ENCODE results near the gene ZNF165.
"Not testable (repeated sequence)": the region's sequence is repeated elsewhere in the genome, so short reads cannot be mapped to it uniquely, and the experiment has no call there.

Gene ZNF165

DNA sequence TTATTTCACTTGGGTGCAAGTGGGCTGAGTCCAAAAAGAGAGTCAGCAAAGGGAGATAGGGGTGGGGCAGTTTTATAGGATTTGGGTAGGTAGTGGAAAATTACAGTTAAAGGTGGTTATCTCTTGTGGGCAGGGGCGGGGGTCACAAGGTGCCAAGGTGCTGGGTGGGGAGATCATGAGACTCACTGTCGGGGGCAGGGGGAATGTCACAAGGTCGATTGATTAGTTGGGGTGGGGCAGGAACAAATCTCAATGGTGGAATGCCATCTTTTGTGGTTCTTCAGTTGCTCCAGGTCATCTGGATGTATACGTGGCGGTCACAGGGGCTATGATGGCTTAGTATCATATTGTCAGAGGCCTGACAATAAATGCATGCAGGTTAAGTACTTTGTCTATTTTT is 41.9 kb downstream of the ZNF165 start:
- not testable (repeated sequence) for H3K9ac ChIP-seq (ENCODE audit: low read length); H3K9me3 ChIP-seq (ENCODE audit: control insufficient read depth, low read length); H3K4me3 ChIP-seq (ENCODE audit: low read length); H3K27me3 ChIP-seq (replicated peaks; ENCODE audit: control insufficient read depth, insufficient read depth, low read length); DNase-seq (ENCODE audit: low read depth)
- peaks cover 19% of the 10 kb centered on the region for H3K4me1 ChIP-seq (ENCODE audit: control insufficient read depth, insufficient read depth, low read length)
- peaks cover 49% of the 10 kb centered on the region for H3K36me3 ChIP-seq (ENCODE audit: control insufficient read depth, insufficient read depth, low read length, severe bottlenecking)

DNA sequence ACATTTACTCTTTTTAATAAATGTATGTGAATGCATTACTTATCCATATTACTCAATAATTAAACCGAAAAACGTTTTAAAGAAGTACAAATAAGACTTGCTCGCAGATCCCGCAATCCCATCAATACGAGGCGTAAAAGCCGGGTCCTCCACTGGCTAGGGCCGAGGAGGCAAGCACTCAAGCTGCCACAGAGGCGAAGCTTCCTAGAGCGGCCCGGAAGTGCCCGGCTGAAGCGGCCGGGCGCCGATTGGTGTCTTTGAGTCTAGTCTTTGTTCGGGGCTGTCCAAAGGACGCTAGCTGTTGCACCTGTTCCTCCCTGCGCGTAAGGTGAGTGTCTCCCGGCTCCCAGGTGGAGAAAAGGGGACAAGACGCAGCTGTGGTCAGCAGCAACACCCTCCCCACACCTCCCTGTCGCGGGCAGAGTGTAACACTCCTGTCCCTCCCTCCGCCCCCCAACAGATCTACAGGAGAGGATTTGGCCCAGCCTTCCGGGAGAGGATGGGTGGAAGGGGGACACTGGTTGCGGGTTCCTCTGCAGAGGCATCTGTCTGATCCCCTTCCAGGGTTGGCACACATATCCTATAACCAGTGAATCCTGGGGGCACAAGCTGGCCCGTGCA is 44.1 kb downstream of the ZNF165 start, which contains the start of gene ZSCAN16:
ZSCAN16 (plus strand) TSS at position 260 of the 621 bp plus-strand sequence. CDS start 835 bp downstream, outside the sequence.
- no peaks in the 10 kb centered on the region for H3K27me3 ChIP-seq (replicated peaks; ENCODE audit: control insufficient read depth, insufficient read depth, low read length)
- H3K36me3 ChIP-seq (ENCODE audit: control insufficient read depth, insufficient read depth, low read length, severe bottlenecking), result peaks cover 48% of the 10 kb centered on the region
- peak within 1 kb of the TSS; percentile 94 for H3K4me3 ChIP-seq (ENCODE audit: low read length)
- peak within 1 kb of the TSS; percentile 87 for H3K9ac ChIP-seq (ENCODE audit: low read length)
- peak; percentile 92 for DNase-seq (ENCODE audit: low read depth)
- H3K9me3 ChIP-seq (ENCODE audit: control insufficient read depth, low read length), result no peaks in the 10 kb centered on the region
- peaks cover 11% of the 10 kb centered on the region for H3K4me1 ChIP-seq (ENCODE audit: control insufficient read depth, insufficient read depth, low read length)

DNA sequence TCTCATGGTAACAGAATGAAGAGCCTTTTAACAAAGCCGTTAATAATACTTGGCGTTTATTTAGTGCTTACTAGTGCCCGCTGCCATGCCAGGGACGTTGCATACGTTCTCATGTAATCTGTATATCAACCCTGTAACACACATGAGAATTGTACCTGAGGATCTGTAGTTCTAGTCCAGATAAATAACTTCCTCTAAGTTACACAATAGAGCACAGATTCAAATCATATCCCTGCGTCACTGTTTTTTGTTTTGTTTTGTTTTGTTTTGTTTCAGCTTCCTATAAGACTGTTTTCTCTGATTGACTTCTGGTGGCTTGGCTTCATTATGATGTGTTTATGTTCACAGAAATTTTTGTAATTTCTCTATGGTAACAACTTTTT is 44.6 kb downstream of the ZNF165 start:
- Histone ChIP-seq H3K4me3 (ENCODE audit: low read length) (peak overlapping the region; percentile 94), H3K36me3 (ENCODE audit: control insufficient read depth, insufficient read depth, low read length, severe bottlenecking) (peaks cover 49% of the 10 kb centered on the region)
- no peak for DNase-seq (ENCODE audit: low read depth)

DNA sequence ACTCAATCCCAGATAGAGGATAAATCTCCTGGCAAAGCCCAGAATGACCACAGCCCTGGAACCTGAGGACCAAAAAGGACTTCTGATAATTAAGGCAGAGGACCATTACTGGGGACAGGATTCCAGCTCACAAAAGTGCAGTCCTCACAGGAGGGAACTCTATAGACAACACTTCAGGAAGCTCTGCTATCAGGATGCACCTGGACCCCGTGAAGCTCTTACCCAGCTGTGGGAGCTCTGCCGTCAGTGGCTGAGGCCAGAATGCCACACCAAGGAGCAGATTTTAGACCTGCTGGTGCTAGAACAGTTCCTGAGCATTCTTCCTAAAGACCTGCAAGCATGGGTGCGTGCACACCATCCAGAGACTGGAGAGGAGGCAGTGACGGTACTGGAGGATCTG is 45.0 kb downstream of the ZNF165 start:
- H3K36me3 ChIP-seq (ENCODE audit: control insufficient read depth, insufficient read depth, low read length, severe bottlenecking), result peaks cover 49% of the 10 kb centered on the region
- no peaks in the 10 kb centered on the region for H3K27me3 ChIP-seq (replicated peaks; ENCODE audit: control insufficient read depth, insufficient read depth, low read length)
- H3K4me3 ChIP-seq (ENCODE audit: low read length), result no peak overlapping the region
- no peaks in the 10 kb centered on the region for H3K9me3 ChIP-seq (ENCODE audit: control insufficient read depth, low read length)
- peaks cover 11% of the 10 kb centered on the region for H3K4me1 ChIP-seq (ENCODE audit: control insufficient read depth, insufficient read depth, low read length)
- no peak overlapping the region for H3K9ac ChIP-seq (ENCODE audit: low read length)
- DNase-seq (ENCODE audit: low read depth), result no peak

More for the DNA sequence above, 44.6 kb downstream of the ZNF165 start:
- Histone ChIP-seq H3K9me3 (ENCODE audit: control insufficient read depth, low read length) (no peaks in the 10 kb centered on the region), H3K27me3 (replicated peaks; ENCODE audit: control insufficient read depth, insufficient read depth, low read length) (no peaks in the 10 kb centered on the region), H3K4me1 (ENCODE audit: control insufficient read depth, insufficient read depth, low read length) (peaks cover 11% of the 10 kb centered on the region), H3K9ac (ENCODE audit: low read length) (peak overlapping the region; percentile 87)

GRCh38 chr6:28134015-28134414 is 53.6 kb downstream of the ZNF165 start:
- peaks cover 32% of the 10 kb centered on the region for H3K36me3 ChIP-seq (ENCODE audit: control insufficient read depth, insufficient read depth, low read length, severe bottlenecking)
- peaks cover 30% of the 10 kb centered on the region for H3K4me1 ChIP-seq (ENCODE audit: control insufficient read depth, insufficient read depth, low read length)
- H3K9me3 ChIP-seq (ENCODE audit: control insufficient read depth, low read length), result no peaks in the 10 kb centered on the region
- H3K4me3 ChIP-seq (ENCODE audit: low read length), result no peak overlapping the region
- no peaks in the 10 kb centered on the region for H3K27me3 ChIP-seq (replicated peaks; ENCODE audit: control insufficient read depth, insufficient read depth, low read length)
- peak; percentile 69 for DNase-seq (ENCODE audit: low read depth)
- H3K9ac ChIP-seq (ENCODE audit: low read length), result peak overlapping the region; percentile 55

DNA sequence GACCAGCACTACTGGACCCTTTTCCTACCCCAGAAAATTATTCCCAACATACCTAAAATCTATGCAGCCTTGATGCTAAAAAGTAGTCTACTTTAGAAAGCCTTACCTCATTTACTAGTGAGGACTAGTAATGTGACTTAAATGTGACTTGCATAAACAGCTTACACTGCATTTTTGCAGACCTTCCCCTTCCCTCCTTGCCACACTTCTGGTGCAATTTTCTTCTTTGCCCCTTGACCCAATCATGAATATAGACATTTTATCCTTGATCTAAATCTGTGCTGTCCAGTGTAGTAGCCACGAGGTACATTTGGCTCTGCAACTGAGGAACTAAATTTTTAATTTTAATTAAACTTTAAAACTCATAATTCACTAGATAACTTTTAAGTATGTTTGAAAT is 54.3 kb downstream of the ZNF165 start:
- no peaks in the 10 kb centered on the region for H3K27me3 ChIP-seq (replicated peaks; ENCODE audit: control insufficient read depth, insufficient read depth, low read length)
- no peaks in the 10 kb centered on the region for H3K9me3 ChIP-seq (ENCODE audit: control insufficient read depth, low read length)
- peak overlapping the region; percentile 97 for H3K9ac ChIP-seq (ENCODE audit: low read length)
- peaks cover 30% of the 10 kb centered on the region for H3K4me1 ChIP-seq (ENCODE audit: control insufficient read depth, insufficient read depth, low read length)
- H3K36me3 ChIP-seq (ENCODE audit: control insufficient read depth, insufficient read depth, low read length, severe bottlenecking), result peaks cover 25% of the 10 kb centered on the region
- no peak for DNase-seq (ENCODE audit: low read depth)
- H3K4me3 ChIP-seq (ENCODE audit: low read length), result no peak overlapping the region

DNA sequence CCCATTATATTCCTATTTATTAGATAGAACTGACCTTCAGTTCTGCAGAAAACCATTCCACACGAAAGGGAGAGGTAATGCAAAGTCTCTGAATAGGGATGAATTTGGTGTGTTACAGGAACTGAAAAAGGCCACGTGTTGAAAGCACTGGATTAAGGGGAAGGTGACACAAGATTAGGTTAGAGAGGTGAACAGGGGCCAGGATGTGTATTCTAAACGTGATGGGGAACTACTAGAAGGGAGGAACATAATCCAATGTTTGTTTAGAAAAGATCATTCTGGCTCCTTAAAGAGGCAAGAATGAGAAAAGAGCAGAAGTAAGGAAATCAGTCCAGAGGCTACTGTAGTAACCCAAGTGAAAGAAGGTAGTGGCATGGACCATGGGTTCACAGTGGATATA is 55.0 kb downstream of the ZNF165 start:
- H3K4me3 ChIP-seq (ENCODE audit: low read length), result peak overlapping the region; percentile 98
- peaks cover 19% of the 10 kb centered on the region for H3K36me3 ChIP-seq (ENCODE audit: control insufficient read depth, insufficient read depth, low read length, severe bottlenecking)
- H3K4me1 ChIP-seq (ENCODE audit: control insufficient read depth, insufficient read depth, low read length), result peaks cover 30% of the 10 kb centered on the region
- DNase-seq (ENCODE audit: low read depth), result peak; percentile 7
- no peaks in the 10 kb centered on the region for H3K27me3 ChIP-seq (replicated peaks; ENCODE audit: control insufficient read depth, insufficient read depth, low read length)
- no peaks in the 10 kb centered on the region for H3K9me3 ChIP-seq (ENCODE audit: control insufficient read depth, low read length)
- H3K9ac ChIP-seq (ENCODE audit: low read length), result peak overlapping the region; percentile 97

GRCh38 chr6:28136585-28137504 is 56.5 kb downstream of the ZNF165 start:
- peak; percentile 98 for DNase-seq (ENCODE audit: low read depth)
- Histone ChIP-seq H3K36me3 (ENCODE audit: control insufficient read depth, insufficient read depth, low read length, severe bottlenecking) (peaks cover 17% of the 10 kb centered on the region), H3K4me3 (ENCODE audit: low read length) (peak overlapping the region; percentile 98), H3K4me1 (ENCODE audit: control insufficient read depth, insufficient read depth, low read length) (peaks cover 34% of the 10 kb centered on the region), H3K9me3 (ENCODE audit: control insufficient read depth, low read length) (no peaks in the 10 kb centered on the region), H3K27me3 (replicated peaks; ENCODE audit: control insufficient read depth, insufficient read depth, low read length) (no peaks in the 10 kb centered on the region), H3K9ac (ENCODE audit: low read length) (peak overlapping the region; percentile 97)

DNA sequence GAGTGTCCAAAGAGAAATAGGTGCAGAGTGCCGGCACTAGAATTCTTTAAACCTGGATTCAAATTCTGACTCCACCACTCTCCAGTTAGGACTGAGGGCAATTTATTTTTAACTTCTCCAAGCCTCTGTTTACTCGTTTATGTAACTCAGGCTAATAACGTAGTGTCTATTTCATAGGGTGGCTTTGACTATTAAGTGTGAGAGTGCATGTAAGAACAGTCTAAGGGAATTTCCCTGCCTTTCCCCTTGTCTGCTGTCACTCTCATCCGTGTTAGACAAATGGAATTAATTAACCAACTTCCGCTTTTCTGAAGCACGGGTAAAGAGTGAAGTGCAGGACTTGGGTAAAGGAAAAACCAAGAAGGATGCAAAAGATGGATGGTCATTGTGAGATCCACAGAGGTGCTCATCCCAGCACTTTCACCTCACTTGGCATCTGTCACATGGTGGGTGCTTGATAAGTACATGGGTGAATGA is 57.2 kb downstream of the ZNF165 start:
- H3K4me3 ChIP-seq (ENCODE audit: low read length), result peak overlapping the region; percentile 98
- peak overlapping the region; percentile 97 for H3K9ac ChIP-seq (ENCODE audit: low read length)
- peaks cover 34% of the 10 kb centered on the region for H3K4me1 ChIP-seq (ENCODE audit: control insufficient read depth, insufficient read depth, low read length)
- DNase-seq (ENCODE audit: low read depth), result peak; percentile 56
- no peaks in the 10 kb centered on the region for H3K9me3 ChIP-seq (ENCODE audit: control insufficient read depth, low read length)
- H3K27me3 ChIP-seq (replicated peaks; ENCODE audit: control insufficient read depth, insufficient read depth, low read length), result no peaks in the 10 kb centered on the region
- peaks cover 12% of the 10 kb centered on the region for H3K36me3 ChIP-seq (ENCODE audit: control insufficient read depth, insufficient read depth, low read length, severe bottlenecking)
